GM18951 (cell line): ENCODE measurements around the gene PRPF6.

Experiments used
- POLR2A ChIP-seq: IDR thresholded peaks from 4 replicates; pipeline ENCODE4 v1.6.1; 2011; ENCODE audit warnings: mild to moderate bottlenecking; ENCODE audit not compliant: insufficient read length, insufficient read depth; ENCODE audit errors: extremely low read depth
- in situ Hi-C: fragments of 300-500 bp; cut with MboI; formaldehyde crosslinking; loops from one replicate; pipeline ENCODE4 v1.12.0; 2022; ENCODE audit warnings: low sequenced_read_pairs, mixed read lengths, inconsistent platforms; ENCODE audit not compliant: unreplicated experiment

The PRPF6 gene

DNA sequence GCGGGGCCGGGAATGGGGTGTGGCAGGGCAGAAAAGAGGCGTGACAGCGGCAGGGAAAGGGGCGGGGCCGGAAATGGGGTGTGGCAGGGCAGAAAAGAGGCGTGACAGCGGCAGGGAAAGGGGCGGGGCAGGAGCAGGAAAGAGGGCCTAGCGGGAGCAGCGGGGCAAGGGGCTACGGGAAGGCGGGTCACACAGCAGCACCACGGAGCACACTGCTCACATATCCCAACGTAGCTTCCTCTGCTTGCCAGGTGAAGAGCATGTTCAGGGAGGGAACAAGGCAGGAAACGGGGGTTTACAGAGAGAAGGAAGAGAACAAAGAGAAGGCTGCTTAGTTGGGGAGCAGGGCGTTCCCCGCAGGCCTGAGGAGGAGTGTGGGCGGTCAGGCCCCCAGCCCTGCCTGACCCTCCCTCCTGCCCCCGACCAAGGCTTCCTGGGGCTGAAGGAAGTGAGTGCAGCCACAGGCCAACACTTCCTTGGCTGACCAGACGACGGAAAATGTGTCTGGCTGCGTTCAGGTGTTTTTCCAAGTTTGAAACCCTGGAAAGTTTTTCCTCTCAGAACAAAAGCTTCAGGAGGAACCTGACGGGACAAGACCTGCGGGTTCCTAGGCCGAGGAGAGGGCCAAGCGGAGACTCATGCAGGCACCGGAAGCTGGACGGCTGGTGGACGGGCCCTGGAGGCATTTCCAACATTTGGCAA is 38.5 kb upstream of the PRPF6 start:
- TF ChIP-seq POLR2A = no peak
- in situ Hi-C loops = no loop called here

- in situ Hi-C loops = no loop called here
- peak; percentile 16 for TF ChIP-seq POLR2A
Observed at GRCh38 chr20:63942969-63943807, 37.7 kb upstream of the PRPF6 start.

DNA sequence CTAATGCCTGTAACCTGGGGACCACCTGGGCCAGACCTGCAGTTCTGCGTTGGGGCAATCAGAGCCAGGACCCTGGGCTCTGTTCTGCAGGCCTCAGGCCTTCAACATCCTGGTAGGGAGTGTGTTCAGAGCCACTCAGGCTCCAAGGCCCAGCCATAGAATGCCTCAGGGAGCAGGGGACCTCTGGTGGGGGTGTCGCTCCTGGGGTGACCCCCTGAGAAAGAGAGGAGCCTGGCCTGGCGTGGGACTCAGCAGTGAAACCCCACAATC is 37.2 kb upstream of the PRPF6 start:
- in situ Hi-C loops = no loop called here
- TF ChIP-seq POLR2A = peak; percentile 1

GRCh38 chr20:63944078-63944941 is 36.6 kb upstream of the PRPF6 start:
- in situ Hi-C loops = no loop called here
- no peak for TF ChIP-seq POLR2A

DNA sequence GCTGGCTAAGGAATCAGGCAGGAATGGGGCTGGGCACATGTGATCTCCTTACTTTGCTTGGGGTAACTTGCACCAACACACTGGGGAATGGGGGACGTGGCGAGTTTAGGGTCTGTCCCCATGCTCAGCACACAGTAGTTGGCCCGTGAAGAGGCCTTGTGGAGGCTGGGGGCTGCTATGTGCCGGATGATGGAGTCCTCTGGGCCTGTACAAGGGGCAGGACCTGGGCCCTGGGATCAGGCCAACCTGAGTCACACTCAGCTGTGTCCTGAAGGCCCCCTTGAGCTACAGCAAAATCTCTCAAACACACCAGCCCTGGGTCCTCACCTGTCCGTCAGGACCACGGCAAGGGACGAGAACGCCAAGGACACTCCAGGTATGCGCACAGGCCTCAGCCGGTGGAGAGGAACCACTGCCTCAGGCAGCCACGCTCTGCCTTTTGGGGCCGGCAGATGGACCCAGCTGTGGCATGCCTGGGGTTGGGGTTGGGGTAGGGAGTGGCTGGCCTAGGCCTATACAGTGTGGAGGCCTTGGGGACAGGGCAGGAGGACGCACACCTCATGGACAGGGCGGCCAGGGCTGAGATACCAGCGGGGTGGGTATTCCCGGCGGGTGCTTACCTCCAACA is 35.8 kb upstream of the PRPF6 start:
- in situ Hi-C loops = no loop called here
- no peak for TF ChIP-seq POLR2A

GRCh38 chr20:63945921-63946920 is 34.7 kb upstream of the PRPF6 start:
- no peak for TF ChIP-seq POLR2A
- in situ Hi-C loops = no loop called here

GRCh38 chr20:63946986-63947637 is 33.8 kb upstream of the PRPF6 start:
- in situ Hi-C loops = no loop called here

GRCh38 chr20:63947638-63948456 is 33.1 kb upstream of the PRPF6 start:
- TF ChIP-seq POLR2A = no peak
- in situ Hi-C loops = no loop called here

More at GRCh38 chr20:63946986-63947637, 33.8 kb upstream of the PRPF6 start:
- no peak for TF ChIP-seq POLR2A

GRCh38 chr20:63950701-63951397 is 30.1 kb upstream of the PRPF6 start:
- in situ Hi-C loops = no loop called here
- no peak for TF ChIP-seq POLR2A
